Measurements from ENCODE around the gene FIBCD1.

The FIBCD1 gene

DNA sequence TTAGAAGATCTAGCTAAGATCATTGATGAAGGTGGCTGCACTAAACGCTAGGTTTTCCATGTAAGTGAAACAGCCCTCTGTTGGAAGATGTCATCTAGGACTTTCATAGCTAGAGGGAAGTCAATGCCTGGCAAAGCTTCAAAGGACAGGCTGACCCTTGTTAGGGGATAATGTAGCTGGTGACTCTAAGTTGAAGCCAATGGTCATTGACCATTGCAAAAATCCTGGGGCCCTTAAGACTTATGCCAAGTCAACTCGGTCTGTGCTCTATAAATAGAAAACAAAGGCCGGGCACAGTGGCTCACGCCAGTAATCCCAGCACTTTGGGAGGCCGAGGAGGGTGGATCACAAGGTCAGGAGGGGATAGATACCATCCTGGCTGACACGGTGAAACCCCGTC is 26.6 kb upstream of the FIBCD1 start:
- no peak for TF ChIP-seq CTCF (conservative IDR thresholded peaks at IDR 0.05; ENCODE audit: low read depth, low read length)
- H3K4me3 ChIP-seq (ENCODE audit: low read length) = no peak overlapping the region
- no peak for DNase-seq (ENCODE audit: low read depth)

GRCh38 chr9:130963916-130964315 is 24.9 kb upstream of the FIBCD1 start:
- DNase-seq (ENCODE audit: low read depth) = no peak
- H3K4me3 ChIP-seq (ENCODE audit: low read length) = no peak overlapping the region
- no peak for TF ChIP-seq CTCF (conservative IDR thresholded peaks at IDR 0.05; ENCODE audit: low read depth, low read length)

DNA sequence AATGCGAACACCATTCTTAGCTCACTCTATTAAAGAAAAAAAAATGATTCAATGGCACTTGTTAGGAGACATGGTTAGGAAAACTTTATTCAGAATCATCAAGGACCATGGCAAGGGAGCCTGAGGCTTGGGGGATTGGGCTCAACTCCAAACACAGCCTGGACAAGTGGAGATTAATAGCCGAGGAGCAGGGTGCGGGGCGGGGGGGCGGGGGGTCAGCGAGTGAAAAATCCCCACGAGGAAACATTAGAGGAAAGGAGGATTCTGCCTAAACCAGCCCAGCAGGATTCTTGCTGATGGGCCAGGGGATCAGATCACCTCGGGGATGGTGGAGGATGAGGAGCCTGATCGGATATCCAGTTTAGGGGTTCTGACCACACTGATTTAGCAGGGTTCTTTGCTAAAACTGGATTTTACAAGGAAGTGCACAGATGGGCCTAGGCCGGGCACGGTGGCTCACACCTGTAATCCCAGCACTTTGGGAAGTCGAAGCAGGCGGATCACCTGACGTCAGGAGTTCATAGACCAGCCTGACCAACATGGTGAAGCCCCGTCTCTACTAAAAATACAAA is 24.4 kb upstream of the FIBCD1 start:
- no peak for DNase-seq (ENCODE audit: low read depth)
- TF ChIP-seq CTCF (conservative IDR thresholded peaks at IDR 0.05; ENCODE audit: low read depth, low read length) = no peak
- no peak overlapping the region for H3K4me3 ChIP-seq (ENCODE audit: low read length)

DNA sequence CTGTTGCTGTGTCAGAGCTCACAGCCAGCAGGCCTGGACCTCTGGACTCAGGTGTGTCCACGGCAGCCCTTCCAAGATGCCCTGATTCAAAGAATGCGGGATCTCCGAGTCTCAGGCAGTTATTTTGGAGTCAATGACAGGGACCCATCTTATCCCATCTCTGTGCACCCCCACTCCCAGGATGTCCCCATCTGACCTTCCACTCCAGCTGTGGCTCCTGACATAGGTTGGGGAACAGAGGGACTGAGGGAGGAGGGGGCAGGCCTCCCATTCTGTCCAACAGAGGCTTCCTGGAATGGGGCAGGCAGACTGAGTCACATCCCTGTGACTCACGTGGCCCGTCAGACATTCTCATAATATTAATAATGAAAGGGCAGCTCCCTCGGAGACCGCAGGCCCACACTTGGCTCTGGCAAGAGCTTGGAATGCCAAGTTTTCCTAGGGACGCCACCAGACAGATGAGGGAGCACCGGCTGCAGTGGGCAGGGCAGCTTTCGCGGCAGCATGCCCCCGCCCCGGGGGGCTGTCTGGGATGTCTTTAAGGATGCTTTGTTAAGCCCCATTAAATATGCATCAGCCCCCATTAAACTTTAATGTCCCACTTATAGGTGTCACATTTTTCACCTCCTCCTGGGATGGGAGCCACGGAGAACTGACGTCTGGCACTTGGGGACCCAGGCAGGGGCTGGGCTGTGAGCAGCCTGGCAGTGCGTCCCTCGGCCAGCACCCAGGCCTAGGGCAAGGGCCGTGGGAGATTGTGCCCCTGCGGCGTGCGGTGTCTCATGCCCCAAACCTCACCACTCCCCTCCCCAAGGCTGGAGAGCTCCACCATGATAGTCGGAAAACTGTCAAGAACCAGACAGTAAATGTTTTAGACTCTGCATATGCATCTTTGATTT is 23.6 kb upstream of the FIBCD1 start:
- H3K4me3 ChIP-seq (ENCODE audit: low read length) = no peak overlapping the region
- peak; percentile 84 for DNase-seq (ENCODE audit: low read depth)
- TF ChIP-seq CTCF (conservative IDR thresholded peaks at IDR 0.05; ENCODE audit: low read depth, low read length) = no peak

DNA sequence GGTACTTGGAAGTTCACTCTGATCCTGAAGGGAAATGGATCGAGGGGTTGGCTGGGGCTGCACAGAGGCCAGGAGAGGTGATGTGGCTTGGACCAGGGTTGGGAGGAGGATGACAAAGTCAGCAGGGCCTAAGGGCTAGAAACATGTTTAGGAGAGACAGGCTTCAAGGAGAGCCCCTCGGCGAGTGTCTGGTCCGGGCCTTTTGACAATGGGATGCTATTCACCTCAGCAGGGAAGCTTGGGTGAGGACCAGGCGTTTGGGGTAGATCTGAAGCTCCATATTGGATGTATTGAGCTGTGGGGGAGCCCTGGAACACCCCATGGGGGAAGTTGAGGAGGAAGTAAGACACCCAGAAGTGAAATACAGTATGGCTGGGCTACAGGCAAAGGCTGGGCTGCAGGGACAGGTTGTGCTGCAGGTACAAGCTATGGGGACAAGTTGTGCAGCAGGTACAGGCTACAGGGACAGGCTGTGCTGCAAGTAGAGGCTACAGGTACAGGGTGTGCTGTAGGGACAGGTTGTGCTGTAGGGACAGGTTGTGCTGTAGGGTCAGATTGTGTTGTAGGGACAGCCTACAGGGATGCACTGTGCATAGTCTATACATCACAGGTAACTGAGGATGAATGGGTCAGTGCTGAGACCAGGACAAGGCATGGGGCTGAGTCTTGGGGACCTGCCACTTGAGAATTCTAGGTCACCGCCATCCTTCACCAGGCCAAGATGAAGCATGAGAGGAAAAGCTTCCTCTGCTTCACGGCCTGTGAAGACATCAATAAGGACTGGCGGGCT is 22.7 kb upstream of the FIBCD1 start:
- no peak for DNase-seq (ENCODE audit: low read depth)
- no peak for TF ChIP-seq CTCF (conservative IDR thresholded peaks at IDR 0.05; ENCODE audit: low read depth, low read length)
- no peak overlapping the region for H3K4me3 ChIP-seq (ENCODE audit: low read length)

DNA sequence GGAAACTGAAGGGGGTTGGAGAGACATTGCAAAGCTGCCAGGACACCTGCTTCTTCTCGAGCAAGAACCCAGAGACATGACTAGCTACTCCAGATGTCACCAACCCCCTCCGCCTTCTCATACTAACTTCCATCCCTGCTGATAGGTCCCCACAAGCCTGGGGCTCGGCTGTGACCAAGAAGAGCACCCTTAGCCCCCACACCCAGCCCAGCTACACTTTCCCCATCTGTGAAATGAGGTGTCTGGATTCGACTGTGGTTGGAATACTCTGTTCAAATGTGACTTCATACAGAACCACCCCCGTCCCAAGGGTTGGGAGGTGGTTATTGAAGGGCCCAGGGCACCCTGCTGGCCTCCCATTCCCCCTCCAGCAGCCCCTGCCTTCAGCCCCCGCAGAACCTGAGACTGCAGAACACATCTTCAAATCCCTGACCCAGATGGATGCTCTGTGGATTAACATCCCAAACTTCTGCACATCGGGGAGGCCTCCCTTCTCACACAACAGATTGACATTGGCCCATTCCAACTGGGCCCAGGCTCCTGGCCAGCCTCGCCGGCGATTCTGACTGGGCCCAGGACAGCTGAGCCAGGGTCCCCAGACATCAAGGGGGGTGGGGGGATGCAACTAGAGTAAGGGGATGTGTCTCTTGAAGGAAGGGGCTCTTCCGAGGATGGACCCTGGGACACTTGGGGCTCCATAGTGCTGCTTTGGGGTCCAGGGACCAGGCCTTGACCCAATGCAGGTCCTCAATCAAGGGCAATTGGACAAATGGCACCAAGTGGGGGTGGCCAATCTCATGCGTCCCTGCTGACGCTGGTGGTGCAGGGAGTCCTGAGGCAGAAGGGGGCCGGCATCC is 21.7 kb upstream of the FIBCD1 start:
- TF ChIP-seq CTCF (conservative IDR thresholded peaks at IDR 0.05; ENCODE audit: low read depth, low read length) = no peak
- DNase-seq (ENCODE audit: low read depth) = no peak
- no peak overlapping the region for H3K4me3 ChIP-seq (ENCODE audit: low read length)

All from retinal pigment epithelial cell (primary cell).